ENCODE measurements around the gene EPB41. TPM values are rescaled to one million over a fixed set of nuclear protein-coding genes. Genes with fewer than 3 reads are reported as not detected.
"Not testable (repeated sequence)": the region's sequence is repeated elsewhere in the genome, so short reads cannot be mapped to it uniquely, and the experiment has no call there.

Gene EPB41
- polyA plus RNA-seq, 1 of the 3 experiments (the other 2 are of a cell fraction) = 7.4 TPM

GRCh38 chr1:29077155-29077554 lies 162.8 kb downstream of the EPB41 start:
- no peaks in the 10 kb centered on the region for H3K79me2 ChIP-seq (ENCODE audit: insufficient read depth)
- no peaks in the 10 kb centered on the region for H3K9me2 ChIP-seq
- no peaks in the 10 kb centered on the region for H3K27me3 ChIP-seq (ENCODE audit: insufficient read depth)
- peaks cover 0 to 3% of the 10 kb centered on the region in 2 experiments; a peak in 2 of 4 replicates for H3K4me1 ChIP-seq (ENCODE audit: control insufficient read depth in 1 of 2, insufficient read depth in 2 of 2, low read depth in 1 of 2, low read length in 1 of 2)
- H3K36me3 ChIP-seq (replicated peaks in 1 of 2; ENCODE audit: control insufficient read depth in 1 of 2, insufficient read depth in 2 of 2, low read length in 1 of 2) = no peaks in the 10 kb centered on the region
- no peak overlapping the region for H3K27ac ChIP-seq (ENCODE audit: low read depth in 2 of 2, low read length in 1 of 2)
- H3F3A ChIP-seq (replicated peaks; ENCODE audit: insufficient read depth) = no peaks in the 10 kb centered on the region
- no peak overlapping the region for H2AFZ ChIP-seq (ENCODE audit: low read depth)
- H3K4me2 ChIP-seq = no peak overlapping the region
- no peak overlapping the region for H3K4me3 ChIP-seq (ENCODE audit: low read depth in 2 of 2, low read length in 1 of 2)
- no peaks in the 10 kb centered on the region for H4K20me1 ChIP-seq (ENCODE audit: insufficient read depth)
- H3K9ac ChIP-seq = no peak overlapping the region
- 90% methylated on average over 2 of the region's 2 CpGs for WGBS (ENCODE audit: low lambda C conversion rate)
- ChIA-PET POLR2A (no interaction called here), CTCF (interaction anchor here (0.6 to 1.2 kb wide), 4 partner anchors 11 to 667 kb away, joined by 3 read pairs; no protein-coding TSS in a partner anchor)
- H3K9me3 ChIP-seq = no peaks in the 10 kb centered on the region
- no peak for DNase-seq
- TF ChIP-seq IRF3 (IDR thresholded peaks at IDR 0.05; ENCODE audit: low read depth, low read length) = no peak
- no peak for TF ChIP-seq JUND (IDR thresholded peaks at IDR 0.05)
- TF ChIP-seq NFIC (IDR thresholded peaks at IDR 0.05; ENCODE audit: borderline replicate concordance) = no peak
- no peak for TF ChIP-seq POLR2AphosphoS5 (IDR thresholded peaks at IDR 0.05; ENCODE audit: low read depth, low read length)
- TF ChIP-seq SMC3 (IDR thresholded peaks at IDR 0.05; ENCODE audit: low read depth, low read length) = no peak
- no peak for TF ChIP-seq RCOR1 (IDR thresholded peaks at IDR 0.05; ENCODE audit: low read length)
- TF ChIP-seq, protein P1, sequence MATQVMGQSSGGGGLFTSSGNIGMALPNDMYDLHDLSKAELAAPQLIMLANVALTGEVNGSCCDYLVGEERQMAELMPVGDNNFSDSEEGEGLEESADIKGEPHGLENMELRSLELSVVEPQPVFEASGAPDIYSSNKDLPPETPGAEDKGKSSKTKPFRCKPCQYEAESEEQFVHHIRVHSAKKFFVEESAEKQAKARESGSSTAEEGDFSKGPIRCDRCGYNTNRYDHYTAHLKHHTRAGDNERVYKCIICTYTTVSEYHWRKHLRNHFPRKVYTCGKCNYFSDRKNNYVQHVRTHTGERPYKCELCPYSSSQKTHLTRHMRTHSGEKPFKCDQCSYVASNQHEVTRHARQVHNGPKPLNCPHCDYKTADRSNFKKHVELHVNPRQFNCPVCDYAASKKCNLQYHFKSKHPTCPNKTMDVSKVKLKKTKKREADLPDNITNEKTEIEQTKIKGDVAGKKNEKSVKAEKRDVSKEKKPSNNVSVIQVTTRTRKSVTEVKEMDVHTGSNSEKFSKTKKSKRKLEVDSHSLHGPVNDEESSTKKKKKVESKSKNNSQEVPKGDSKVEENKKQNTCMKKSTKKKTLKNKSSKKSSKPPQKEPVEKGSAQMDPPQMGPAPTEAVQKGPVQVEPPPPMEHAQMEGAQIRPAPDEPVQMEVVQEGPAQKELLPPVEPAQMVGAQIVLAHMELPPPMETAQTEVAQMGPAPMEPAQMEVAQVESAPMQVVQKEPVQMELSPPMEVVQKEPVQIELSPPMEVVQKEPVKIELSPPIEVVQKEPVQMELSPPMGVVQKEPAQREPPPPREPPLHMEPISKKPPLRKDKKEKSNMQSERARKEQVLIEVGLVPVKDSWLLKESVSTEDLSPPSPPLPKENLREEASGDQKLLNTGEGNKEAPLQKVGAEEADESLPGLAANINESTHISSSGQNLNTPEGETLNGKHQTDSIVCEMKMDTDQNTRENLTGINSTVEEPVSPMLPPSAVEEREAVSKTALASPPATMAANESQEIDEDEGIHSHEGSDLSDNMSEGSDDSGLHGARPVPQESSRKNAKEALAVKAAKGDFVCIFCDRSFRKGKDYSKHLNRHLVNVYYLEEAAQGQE (IDR thresholded peaks at IDR 0.05; ENCODE audit: low read depth, low read length) = no peak
- TF ChIP-seq CTCF (IDR thresholded peaks at IDR 0.05) = no peak
- TF ChIP-seq FOXJ3 (CRISPR knock-in tag; IDR thresholded peaks at IDR 0.05) = no peak
- TF ChIP-seq USF1 (IDR thresholded peaks at IDR 0.05; ENCODE audit: borderline replicate concordance, low read depth) = no peak
- TF ChIP-seq, protein P2, sequence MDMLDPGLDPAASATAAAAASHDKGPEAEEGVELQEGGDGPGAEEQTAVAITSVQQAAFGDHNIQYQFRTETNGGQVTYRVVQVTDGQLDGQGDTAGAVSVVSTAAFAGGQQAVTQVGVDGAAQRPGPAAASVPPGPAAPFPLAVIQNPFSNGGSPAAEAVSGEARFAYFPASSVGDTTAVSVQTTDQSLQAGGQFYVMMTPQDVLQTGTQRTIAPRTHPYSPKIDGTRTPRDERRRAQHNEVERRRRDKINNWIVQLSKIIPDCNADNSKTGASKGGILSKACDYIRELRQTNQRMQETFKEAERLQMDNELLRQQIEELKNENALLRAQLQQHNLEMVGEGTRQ (IDR thresholded peaks at IDR 0.05; ENCODE audit: borderline replicate concordance, low read depth, low read length) = no peak
- TF ChIP-seq PBX3 (IDR thresholded peaks at IDR 0.05) = no peak
- TF ChIP-seq RAD21 (IDR thresholded peaks at IDR 0.05; ENCODE audit: low read length) = no peak
- TF ChIP-seq GATA2 (CRISPR knock-in tag; IDR thresholded peaks at IDR 0.05) = no peak

GRCh38 chr1:29079916-29080629 lies 165.7 kb downstream of the EPB41 start:
- H3K9me3 ChIP-seq; H4K20me1 ChIP-seq (ENCODE audit: insufficient read depth); POLR2A ChIA-PET; H3K27ac ChIP-seq (ENCODE audit: low read depth in 2 of 2, low read length in 1 of 2); H3K9ac ChIP-seq; H3K36me3 ChIP-seq (replicated peaks in 1 of 2; ENCODE audit: control insufficient read depth in 1 of 2, insufficient read depth in 2 of 2, low read length in 1 of 2); H2AFZ ChIP-seq (ENCODE audit: low read depth); DNase-seq; H3F3A ChIP-seq (replicated peaks; ENCODE audit: insufficient read depth); H3K4me2 ChIP-seq; H3K79me2 ChIP-seq (ENCODE audit: insufficient read depth); H3K4me3 ChIP-seq (ENCODE audit: low read depth in 2 of 2, low read length in 1 of 2); H3K27me3 ChIP-seq (ENCODE audit: insufficient read depth); H3K9me2 ChIP-seq: not testable (repeated sequence)
- CTCF ChIA-PET = interaction anchor here (0.9 to 2.1 kb wide), 3 partner anchors 31 to 198 kb away, joined by 3 to 7 read pairs (median 3); no protein-coding TSS in a partner anchor
- WGBS (ENCODE audit: low lambda C conversion rate) = 94% methylated on average over 16 of the region's 16 CpGs
- H3K4me1 ChIP-seq (ENCODE audit: control insufficient read depth in 1 of 2, insufficient read depth in 2 of 2, low read depth in 1 of 2, low read length in 1 of 2) = peaks cover 2 to 16% of the 10 kb centered on the region in 2 experiments; a peak in 3 of 4 replicates

Measured in SK-N-SH (cell line).